Activated CD8-positive, alpha-beta memory T cell treated with anti-CD3 and anti-CD28 coated beads for 36 hours (primary cell): Measurements from ENCODE around the gene GGN. TPM values are rescaled to one million over a fixed set of nuclear protein-coding genes. Genes with fewer than 3 reads are reported as not detected.

Experiments
- CTCF ChIA-PET: fragments of 350-600 bp; sonication (Branson Sonifier 250); formaldehyde crosslinking; loops from one replicate; lab custom pipeline; 2021; ENCODE audit warnings: antibody characterized with exemption; lab: Charles Lee
- POLR2A ChIA-PET: fragments of 350-600 bp; sonication (Branson Sonifier 250); formaldehyde crosslinking; loops from one replicate; lab custom pipeline; 2021; ENCODE audit warnings: antibody characterized with exemption; lab: Charles Lee
- total RNA-seq, 2 experiments: library from RNA; stranded (reverse); gene quantifications; one replicate each; pipeline ENCODE4 v1.2.3, GENCODE V29; 2021

Gene GGN
- total RNA-seq, 2 experiments from 2014 or later, result 0.11 TPM; not detected in 1

DNA sequence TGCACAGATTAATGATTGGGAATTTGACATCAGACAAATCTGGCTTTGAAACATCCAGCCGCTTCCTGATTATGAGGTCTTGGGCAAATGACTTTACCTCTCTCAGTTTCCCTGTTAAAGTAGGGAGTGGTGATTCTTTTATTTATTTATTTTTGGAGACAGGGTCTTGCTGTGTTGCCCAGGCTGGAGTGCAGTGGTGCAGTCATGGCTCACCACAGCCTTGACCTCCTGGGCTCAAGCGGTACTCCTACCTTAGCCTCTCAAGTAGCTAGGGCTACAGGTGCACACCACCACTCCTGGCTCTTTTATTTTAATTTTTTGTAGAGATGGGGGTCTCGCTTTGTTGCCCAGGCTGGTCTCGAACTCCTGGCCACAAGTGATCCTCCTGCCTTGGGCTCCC is 10.8 kb downstream of the GGN start:
- POLR2A ChIA-PET, result interaction anchor here (0.6 kb wide), 1 partner anchor 33 kb away, joined by 4 read pairs; no protein-coding TSS in a partner anchor
- CTCF ChIA-PET, result interaction anchor here (1.1 kb wide), 1 partner anchor 20 kb away, joined by 3 read pairs; no protein-coding TSS in a partner anchor

DNA sequence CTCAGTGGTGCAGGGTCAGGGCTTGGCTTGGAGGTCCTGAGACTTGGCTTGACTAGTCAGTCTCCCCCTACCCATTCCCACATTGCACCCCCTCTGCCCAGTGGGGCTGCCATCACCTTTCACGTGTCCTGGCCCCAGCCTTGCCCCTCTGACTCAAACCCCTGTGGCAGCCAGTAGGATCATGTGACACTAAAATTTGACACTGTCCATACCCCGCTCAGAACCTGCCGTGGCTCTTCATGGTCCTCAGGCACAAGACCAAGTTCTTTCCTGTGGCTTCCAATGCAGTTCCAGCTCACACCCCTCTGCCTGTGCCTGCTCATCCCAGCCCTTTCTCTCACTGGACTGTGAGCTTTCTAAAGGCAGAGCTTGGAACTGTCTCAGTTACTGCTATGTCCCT is 11.3 kb downstream of the GGN start:
- POLR2A ChIA-PET, result interaction anchor here (0.5 to 1.3 kb wide), 2 partner anchors 27 to 446 kb away, joined by 3 to 4 read pairs; partner anchors contain the start of gene FAM98C

DNA sequence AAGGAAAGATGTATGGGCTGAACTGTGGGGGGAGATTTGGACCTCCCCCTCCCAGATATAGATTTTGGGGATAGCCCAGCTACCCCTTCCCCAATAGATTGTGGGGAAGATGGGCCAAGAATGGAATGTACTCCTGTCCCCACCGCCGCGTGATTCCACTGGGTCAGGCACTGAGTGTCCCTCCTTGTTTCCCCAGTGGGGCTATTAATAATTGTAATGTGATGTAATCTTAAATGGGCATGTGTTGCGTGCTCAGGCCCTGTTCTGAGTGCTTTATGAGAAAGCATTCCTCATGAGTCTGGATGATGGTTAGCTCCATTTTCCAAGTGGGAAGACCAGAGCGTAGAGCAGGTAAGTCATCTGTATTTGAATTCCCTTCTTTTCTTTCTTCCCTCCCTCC is 12.1 kb downstream of the GGN start:
- CTCF ChIA-PET, result interaction anchor here (0.9 to 2.0 kb wide), 3 partner anchors 19 to 40 kb away, joined by 3 to 7 read pairs (median 6); partner anchors contain the start of genes CATSPERG and FAM98C
- POLR2A ChIA-PET, result interaction anchor here (0.7 to 1.3 kb wide), 2 partner anchors 13 to 28 kb away, joined by 3 read pairs; partner anchors contain the start of gene FAM98C

More for the DNA sequence above, 11.3 kb downstream of the GGN start:
- CTCF ChIA-PET, result interaction anchor here (1.1 kb wide), 1 partner anchor 20 kb away, joined by 3 read pairs; no protein-coding TSS in a partner anchor

DNA sequence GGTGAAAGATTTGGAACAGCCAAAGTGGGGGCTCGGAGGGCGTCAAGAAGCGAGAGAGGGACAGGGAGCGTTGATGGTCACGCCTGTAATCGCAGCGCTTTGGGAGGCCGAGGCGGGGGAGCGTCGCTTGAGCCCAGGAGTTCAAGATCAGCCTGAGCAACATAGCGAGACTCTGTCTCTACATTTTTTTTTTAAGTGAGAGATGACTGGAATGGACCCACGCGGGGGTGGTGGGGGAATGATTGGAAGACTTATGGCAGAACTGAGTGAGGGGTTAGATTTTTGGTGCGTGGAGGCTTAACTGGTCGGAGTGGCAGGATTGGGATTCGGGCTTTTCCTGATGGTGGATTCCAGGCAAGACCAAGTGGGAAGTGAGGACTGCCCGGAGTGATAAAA is 12.7 kb downstream of the GGN start:
- ChIA-PET CTCF (interaction anchor here (1.7 to 2.0 kb wide), 3 partner anchors 19 to 131 kb away, joined by 6 to 10 read pairs (median 7); partner anchors contain the start of gene FAM98C), POLR2A (interaction anchor here (0.6 to 1.9 kb wide), 3 partner anchors 13 to 437 kb away, joined by 3 to 15 read pairs (median 14); partner anchors contain the start of genes FAM98C, GGN and SPRED3)

DNA sequence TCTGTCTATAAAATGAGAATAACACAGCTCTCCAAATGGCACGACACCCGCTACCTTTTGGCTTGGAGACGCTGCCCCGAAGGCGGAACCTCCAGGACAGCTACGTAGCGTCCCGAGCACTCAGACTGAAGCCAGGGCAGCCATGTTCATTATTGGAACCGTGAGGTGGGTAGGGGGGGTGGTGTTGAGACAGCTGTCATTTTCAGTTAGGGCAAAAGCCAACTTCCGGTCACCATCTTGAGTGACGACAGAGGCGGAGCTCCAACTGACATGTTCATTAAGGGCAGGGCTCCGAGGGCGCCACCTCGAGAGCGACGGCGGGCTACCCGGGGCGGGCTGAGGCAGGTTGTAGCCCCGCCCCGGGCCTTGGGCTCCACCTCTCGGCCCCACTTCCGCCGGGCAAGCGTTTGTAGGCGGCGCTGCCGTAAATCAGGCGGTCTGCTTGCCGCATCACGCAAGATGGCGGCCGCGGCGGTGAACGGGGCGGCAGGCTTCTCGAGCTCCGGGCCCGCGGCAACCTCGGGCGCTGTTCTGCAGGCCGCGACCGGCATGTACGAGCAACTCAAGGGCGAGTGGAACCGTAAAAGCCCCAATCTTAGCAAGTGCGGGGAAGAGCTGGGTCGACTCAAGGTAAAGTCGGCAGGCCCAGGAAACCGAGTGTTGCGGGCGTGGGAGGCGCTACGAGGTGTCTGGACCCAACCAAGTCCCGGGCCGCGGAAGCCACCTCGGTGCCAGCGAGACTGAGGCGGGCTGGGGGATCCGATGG is 13.3 kb downstream of the GGN start, which contains the start of gene PSMD8:
Gene PSMD8 (plus strand): TSS at position 240 of the 766 bp plus-strand sequence. CDS start 31 bp downstream, at position 271.
- CTCF ChIA-PET, result interaction anchor here (0.6 to 2.0 kb wide), 9 partner anchors 12 to 474 kb away, joined by 3 to 15 read pairs (median 4); partner anchors contain the start of genes CATSPERG and FAM98C
- POLR2A ChIA-PET, result interaction anchor here (0.6 to 1.9 kb wide), 9 partner anchors 9 to 1061 kb away, joined by 3 to 15 read pairs (median 5); partner anchors contain the start of genes CATSPERG, FAM98C, GGN and RPS16

DNA sequence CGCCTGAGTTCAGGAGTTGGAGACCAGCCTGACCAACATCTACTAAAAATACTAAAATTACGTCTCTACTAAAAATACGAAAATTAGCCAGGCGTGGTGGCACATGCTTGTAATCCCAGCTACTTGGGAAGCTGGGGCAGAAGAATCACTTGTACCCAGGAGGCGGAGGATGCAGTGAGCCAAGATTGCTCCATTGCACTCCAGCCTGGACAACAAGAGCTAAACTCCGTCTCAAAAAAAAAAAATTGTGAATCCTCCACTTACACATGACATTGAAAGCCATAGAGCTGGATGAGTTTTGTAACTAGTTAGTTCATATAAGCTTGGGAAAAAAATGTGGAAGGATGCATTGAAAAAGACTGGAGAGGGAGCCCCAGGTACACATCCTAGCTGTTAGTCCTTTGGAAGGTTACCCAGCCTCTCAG is 13.9 kb downstream of the GGN start:
- POLR2A ChIA-PET, result interaction anchor here (0.6 to 1.9 kb wide), 9 partner anchors 10 to 1062 kb away, joined by 3 to 15 read pairs (median 5); partner anchors contain the start of genes CATSPERG, FAM98C, GGN and RPS16
- CTCF ChIA-PET, result interaction anchor here (0.6 to 2.0 kb wide), 8 partner anchors 12 to 474 kb away, joined by 3 to 15 read pairs (median 4); partner anchors contain the start of genes CATSPERG and FAM98C

DNA sequence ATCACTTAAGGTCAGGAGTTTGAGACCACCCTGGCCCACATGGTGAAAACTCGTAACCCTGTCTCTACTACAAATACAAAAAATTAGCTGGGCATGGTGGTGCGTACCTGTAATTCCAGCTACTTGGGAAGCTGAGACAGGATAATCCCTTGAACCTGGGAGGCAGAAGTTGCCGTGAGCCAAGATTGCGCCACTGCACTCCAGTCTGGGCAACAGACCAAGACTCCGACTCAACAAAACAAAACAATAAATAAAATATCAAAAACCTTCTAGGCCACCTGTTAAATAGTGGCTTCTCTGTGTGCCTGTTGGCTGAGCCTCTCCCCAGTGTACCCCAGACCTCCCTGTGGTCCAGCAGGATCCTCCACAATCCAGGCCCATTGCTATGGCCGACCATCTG is 16.8 kb downstream of the GGN start:
- ChIA-PET CTCF (no interaction called here), POLR2A (no interaction called here)

DNA sequence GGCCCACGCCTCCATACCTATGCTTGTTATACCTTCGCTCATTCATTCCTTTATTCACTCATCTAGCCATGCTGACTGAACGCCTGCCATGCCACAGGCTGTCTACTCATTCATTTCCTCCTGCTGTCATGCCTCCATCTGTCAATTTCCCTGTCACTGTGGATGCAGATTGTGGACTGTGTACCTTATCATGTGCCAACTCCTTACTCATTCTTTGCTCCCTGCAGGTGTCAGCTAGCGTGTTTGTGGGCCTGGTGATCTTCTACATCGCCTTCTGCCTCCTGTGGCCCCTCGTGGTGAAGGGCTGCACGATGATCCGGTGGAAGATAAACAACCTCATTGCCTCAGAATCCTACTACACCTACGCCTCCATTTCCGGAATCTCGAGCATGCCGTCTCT is 17.5 kb downstream of the GGN start:
- ChIA-PET CTCF (interaction anchor here (1.1 kb wide), 1 partner anchor 126 kb away, joined by 3 read pairs; no protein-coding TSS in a partner anchor), POLR2A (no interaction called here)

DNA sequence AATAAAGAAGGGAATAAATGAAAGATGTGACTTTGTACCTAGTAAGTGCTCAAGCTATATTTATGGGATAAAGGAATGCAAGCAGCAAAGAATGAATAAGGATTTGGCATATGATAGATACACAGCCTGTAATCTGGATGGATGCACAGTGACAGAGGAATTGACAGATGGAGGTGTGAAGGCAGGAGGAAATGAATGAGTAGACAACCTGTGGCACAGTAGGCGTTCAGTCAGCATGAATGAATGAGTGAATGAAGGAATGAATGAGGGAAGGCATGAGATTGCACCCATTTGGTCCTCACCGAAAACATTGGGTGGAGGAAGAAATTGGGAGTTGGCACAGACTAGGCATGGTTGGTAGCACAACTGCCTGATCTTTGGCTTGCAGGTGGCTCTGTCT is 18.2 kb downstream of the GGN start:
- ChIA-PET CTCF (interaction anchor here (1.1 kb wide), 1 partner anchor 125 kb away, joined by 3 read pairs; no protein-coding TSS in a partner anchor), POLR2A (no interaction called here)

DNA sequence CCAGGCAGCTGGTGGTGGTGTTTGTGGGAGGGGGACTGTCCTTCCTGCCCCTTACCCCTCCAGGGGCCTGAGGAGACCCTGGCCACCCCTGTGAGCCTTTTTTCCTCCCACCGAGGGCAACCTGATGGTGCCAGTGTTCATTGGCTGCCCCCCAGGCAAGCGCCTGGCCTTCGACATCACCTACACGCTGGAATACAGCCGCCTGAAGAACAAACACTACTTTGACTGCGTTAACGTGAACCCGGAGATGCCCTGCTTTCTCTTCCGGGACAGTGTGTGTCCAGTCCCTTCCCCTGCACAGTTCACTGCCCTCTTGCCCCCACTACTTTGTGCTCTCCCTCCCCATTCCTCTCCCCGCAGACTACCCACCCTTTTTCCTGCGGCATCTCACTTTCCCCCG is 20.8 kb downstream of the GGN start:
- ChIA-PET CTCF (interaction anchor here (0.7 kb wide), 1 partner anchor 351 kb away, joined by 3 read pairs; no protein-coding TSS in a partner anchor), POLR2A (no interaction called here)

DNA sequence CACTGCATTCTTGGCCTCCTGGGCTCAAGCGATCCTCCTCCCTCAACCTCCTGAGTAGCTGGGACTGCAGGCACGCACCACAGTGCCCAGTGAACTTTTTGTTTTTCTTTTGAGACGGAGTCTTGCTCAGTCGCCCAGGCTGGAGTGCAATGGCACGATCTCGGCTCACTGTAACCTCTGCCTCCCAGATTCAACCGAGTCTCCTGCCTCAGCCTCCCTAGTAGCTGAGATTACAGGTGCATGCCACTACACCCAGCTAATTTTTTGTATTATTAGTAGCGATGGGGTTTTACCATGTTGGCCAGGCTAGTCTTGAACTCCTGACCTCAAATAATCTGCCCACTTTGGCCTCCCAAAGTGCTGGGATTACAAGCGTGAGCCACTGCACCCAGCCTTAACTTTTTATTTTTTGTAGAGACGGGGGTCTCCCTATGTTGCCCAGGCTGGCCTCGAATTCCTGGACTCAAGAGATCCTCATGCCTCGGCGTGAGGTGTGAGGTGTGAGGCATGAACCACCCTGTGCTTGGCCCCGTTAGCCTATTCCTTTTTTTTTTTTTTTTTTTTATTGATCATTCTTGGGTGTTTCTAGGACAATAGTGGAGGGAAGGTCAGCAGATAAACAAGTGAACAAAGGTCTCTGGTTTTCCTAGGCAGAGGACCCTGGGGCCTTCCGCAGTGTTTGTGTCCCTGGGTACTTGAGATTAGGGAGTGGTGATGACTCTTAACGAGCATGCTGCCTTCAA is 24.7 kb downstream of the GGN start:
- ChIA-PET POLR2A (interaction anchor here (1.3 kb wide), 1 partner anchor 13 kb away, joined by 3 read pairs; no protein-coding TSS in a partner anchor), CTCF (interaction anchor here (0.7 to 1.1 kb wide), 4 partner anchors 25 to 314 kb away, joined by 3 to 4 read pairs (median 3); partner anchors contain the start of gene SPRED3)

DNA sequence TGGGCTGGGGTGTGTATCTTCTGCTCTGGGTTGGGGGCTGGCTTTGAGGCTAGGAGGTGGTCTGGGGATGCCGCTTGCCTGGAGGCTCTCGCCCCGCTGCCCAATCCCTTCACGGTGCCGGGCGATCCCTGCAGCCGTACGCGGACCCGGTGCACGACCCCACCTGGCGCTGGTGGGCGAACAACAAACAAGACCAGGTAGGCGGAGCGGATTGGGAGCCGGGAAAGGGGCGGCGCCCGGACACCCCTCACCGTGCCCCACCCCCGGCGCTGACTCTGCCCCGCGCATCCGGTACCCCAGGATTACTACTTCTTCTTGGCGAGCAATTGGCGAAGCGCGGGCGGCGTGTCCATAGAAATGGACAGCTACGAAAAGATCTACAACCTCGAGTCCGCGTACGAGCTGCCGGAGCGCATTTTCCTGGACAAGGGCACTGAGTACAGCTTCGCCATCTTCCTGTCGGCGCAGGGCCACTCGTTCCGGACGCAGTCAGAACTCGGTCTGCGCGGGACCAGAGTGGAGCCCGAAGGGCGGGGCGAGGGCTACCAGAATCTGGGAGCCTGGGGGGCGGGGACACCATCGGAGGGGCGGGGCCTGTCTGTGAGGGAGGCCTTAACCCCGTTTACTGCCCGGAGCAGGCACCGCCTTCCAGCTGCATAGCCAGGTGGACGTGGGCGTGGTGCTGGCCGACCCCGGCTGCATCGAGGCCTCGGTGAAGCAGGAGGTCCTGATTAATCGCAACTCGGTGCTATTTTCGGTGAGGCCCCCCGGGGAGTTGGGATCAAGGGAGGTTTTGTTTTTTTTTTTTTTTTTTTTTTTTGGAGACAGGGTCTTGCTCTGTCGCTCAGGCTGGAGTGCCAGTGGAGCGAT is 25.5 kb downstream of the GGN start:
- CTCF ChIA-PET, result interaction anchor here (0.7 to 1.1 kb wide), 5 partner anchors 12 to 314 kb away, joined by 3 to 4 read pairs (median 3); partner anchors contain the start of genes PSMD8 and SPRED3
- POLR2A ChIA-PET, result interaction anchor here (0.8 to 1.3 kb wide), 2 partner anchors 12 to 14 kb away, joined by 3 read pairs; no protein-coding TSS in a partner anchor

DNA sequence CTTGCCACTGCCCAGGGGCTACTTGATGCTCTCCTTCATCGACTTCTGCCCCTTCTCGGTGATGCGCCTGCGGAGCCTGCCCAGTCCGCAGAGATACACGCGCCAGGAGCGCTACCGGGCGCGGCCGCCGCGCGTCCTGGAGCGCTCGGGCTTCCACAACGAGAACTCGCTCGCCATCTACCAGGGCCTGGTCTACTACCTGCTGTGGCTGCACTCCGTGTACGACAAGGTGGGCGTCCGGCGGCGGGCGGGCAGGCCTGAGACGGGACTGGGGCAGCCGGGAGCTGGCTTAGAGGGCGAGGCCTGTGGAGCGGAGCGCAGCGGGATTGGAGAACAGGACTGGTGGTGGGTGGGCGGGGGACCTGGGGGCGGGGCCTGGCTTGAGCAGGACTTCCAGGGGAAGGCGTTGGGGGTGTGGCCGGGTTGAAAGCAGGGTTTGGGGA is 26.2 kb downstream of the GGN start:
- POLR2A ChIA-PET, result interaction anchor here (0.8 to 1.3 kb wide), 3 partner anchors 12 to 41 kb away, joined by 3 read pairs; partner anchors contain the start of gene FAM98C
- CTCF ChIA-PET, result interaction anchor here (1.1 to 2.6 kb wide), 3 partner anchors 13 to 118 kb away, joined by 3 to 9 read pairs (median 3); partner anchors contain the start of gene PSMD8

DNA sequence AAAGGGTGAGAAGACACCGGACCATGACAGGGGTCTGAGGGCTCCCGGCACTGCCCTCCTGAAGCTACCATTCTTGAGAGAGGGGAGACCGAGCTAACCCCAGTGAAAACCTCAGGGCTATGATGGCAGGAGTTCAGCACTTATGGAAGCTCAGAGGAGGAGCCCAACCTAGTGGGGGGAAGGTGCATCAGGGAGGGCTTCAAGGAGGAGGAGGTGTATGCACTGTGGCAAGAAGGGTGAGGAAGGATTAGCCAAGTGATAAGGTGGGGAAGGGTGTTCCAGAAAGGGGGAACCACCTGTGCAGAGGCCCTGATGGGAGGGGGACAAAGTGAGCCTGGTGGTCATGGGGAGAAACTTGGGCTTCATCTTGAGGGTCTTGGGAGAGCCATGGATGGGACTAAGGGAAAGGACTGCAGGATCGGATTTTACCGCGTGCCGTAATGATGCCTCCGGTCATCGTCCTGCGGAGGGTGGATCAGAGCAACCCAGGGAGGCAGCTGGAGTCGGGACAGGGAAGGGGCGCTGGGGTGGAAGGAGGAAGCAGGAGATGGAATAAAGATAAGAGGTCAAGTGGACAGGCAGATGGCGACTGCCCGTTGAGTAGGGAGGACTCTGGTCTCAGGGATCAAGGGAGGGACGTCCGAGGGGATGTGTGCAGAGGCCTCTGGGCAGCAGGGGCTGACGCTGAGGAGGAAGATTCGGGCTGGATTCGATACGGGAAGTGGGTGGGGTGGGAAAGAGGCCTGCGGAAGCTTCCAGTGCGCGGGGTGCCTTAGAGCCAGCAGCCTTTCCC is 26.8 kb downstream of the GGN start:
- POLR2A ChIA-PET, result interaction anchor here (0.8 kb wide), 1 partner anchor 42 kb away, joined by 3 read pairs; the partner anchor contains the start of gene FAM98C
- CTCF ChIA-PET, result interaction anchor here (0.6 to 2.6 kb wide), 3 partner anchors 42 to 117 kb away, joined by 4 to 9 read pairs (median 4); partner anchors contain the start of gene FAM98C

DNA sequence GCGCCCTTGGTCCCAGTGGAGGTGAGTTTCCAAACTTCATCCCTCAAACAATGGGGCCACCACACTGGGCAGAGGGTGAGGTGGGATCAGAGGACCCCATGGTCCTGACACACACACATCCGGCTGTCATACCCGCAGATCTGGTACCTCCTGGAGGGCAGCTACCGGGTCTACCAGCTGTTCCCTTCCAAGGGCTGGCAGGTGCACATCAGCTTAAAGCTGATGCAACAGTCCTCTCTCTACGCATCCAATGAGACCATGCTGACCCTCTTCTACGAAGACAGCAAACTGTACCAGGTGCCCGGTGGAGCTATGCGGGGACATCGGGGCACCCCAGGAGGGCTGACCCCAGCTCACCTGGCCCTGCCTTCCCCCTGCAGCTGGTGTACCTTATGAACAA is 27.5 kb downstream of the GGN start:
- CTCF ChIA-PET, result interaction anchor here (0.6 to 2.6 kb wide), 3 partner anchors 43 to 116 kb away, joined by 4 to 9 read pairs (median 4); partner anchors contain the start of gene FAM98C
- POLR2A ChIA-PET, result no interaction called here
